CD14-positive monocyte (primary cell): Measurements from ENCODE around the gene DPYD. TPM values are rescaled to one million over a fixed set of nuclear protein-coding genes. Genes with fewer than 3 reads are reported as not detected.

Experiments
- DNase-seq, 3 donors: peaks; one replicate each; pipeline ENCODE4 v3.0.0-alpha.2; 2011 to 2022
- H2AFZ ChIP-seq: 2 replicates; pipeline ENCODE4 v1.6.0; 2012; ENCODE audit warnings: mild to moderate bottlenecking, low read depth, low read length, inconsistent platforms; ENCODE audit not compliant: insufficient read depth, poor library complexity, severe bottlenecking
- H3K27ac ChIP-seq, 2 donors: 1 replicate in 1 of 2; 2 replicates in 1 of 2; pipeline ENCODE4 v1.5.1; 2012 to 2013; ENCODE audit warnings: low read length in 2 of 2, control low read depth in 1 of 2, inconsistent platforms in 1 of 2, low read depth in 1 of 2, mild to moderate bottlenecking in 1 of 2
- H3K27me3 ChIP-seq, 2 donors: one replicate each; pipeline versions ENCODE4 v1.6.0 to v1.6.1; 2011 to 2013; ENCODE audit warnings: low read length in 2 of 2; ENCODE audit not compliant: control insufficient read depth in 2 of 2, insufficient read depth in 2 of 2
- H3K36me3 ChIP-seq, 2 donors: replicated peaks in 1 of 2; 1 replicate in 1 of 2; 2 replicates in 1 of 2; pipeline versions ENCODE4 v1.5.1 to v1.6.1; 2012 to 2013; ENCODE audit warnings: low read length in 2 of 2, control low read depth in 1 of 2, inconsistent platforms in 1 of 2, mild to moderate bottlenecking in 1 of 2; ENCODE audit not compliant: insufficient read depth in 2 of 2, control insufficient read depth in 1 of 2
- H3K4me1 ChIP-seq, 2 donors: 1 replicate in 1 of 2; 2 replicates in 1 of 2; pipeline versions ENCODE4 v1.5.1 to v1.6.1; 2012 to 2013; ENCODE audit warnings: low read length in 2 of 2, control low read depth in 1 of 2, inconsistent platforms in 1 of 2, mild to moderate bottlenecking in 1 of 2, moderate library complexity in 1 of 2; ENCODE audit not compliant: insufficient read depth in 2 of 2, control insufficient read depth in 1 of 2
- H3K4me2 ChIP-seq: replicated peaks from 2 replicates; pipeline ENCODE3; 2012; ENCODE audit warnings: low read length, moderate library complexity, mild to moderate bottlenecking; ENCODE audit not compliant: poor library complexity, severe bottlenecking; ENCODE audit errors: extremely low read depth
- H3K4me3 ChIP-seq, 3 experiments: fragments of 200-600 bp in 1 of 3; sonication (generic) in 1 of 3; replicated peaks in 1 of 3; 1 replicate in 2 of 3; 2 replicates in 1 of 3; pipeline ENCODE4 v1.5.1; 2011 to 2013; ENCODE audit warnings: low read length in 3 of 3, mild to moderate bottlenecking in 3 of 3, control low read depth in 2 of 3, low read depth in 2 of 3, inconsistent platforms in 1 of 3, moderate library complexity in 1 of 3
- H3K79me2 ChIP-seq: 2 replicates; pipeline ENCODE4 v1.6.0; 2012; ENCODE audit warnings: mild to moderate bottlenecking, control low read depth, inconsistent platforms, low read length, moderate library complexity; ENCODE audit not compliant: insufficient read depth
- H3K9ac ChIP-seq: 2 replicates; pipeline ENCODE4 v1.6.0; 2017; ENCODE audit warnings: low read length, mild to moderate bottlenecking; ENCODE audit not compliant: insufficient read depth, poor library complexity, severe bottlenecking
- H3K9me3 ChIP-seq, 2 donors: replicated peaks in 1 of 2; 1 replicate in 1 of 2; 2 replicates in 1 of 2; pipeline versions ENCODE4 v1.5.1 to v1.6.1; 2012 to 2013; ENCODE audit warnings: low read length in 2 of 2, control low read depth in 1 of 2; ENCODE audit not compliant: control insufficient read depth in 1 of 2, insufficient read depth in 1 of 2
- H4K20me1 ChIP-seq: 2 replicates; pipeline ENCODE4 v1.6.0; 2012; ENCODE audit warnings: mild to moderate bottlenecking, low read length, control low read depth, moderate library complexity; ENCODE audit not compliant: insufficient read depth
- H3K27ac Mint-ChIP-seq, 7 donors: one replicate each; pipeline ENCODE4 v1.8.0; 2020; ENCODE audit warnings: mild to moderate bottlenecking in 7 of 7, mixed read lengths in 7 of 7, moderate library complexity in 6 of 7, inconsistent platforms in 2 of 7
- H3K27me3 Mint-ChIP-seq, 3 donors: one replicate each; pipeline ENCODE4 v1.8.0; 2021 to 2022; ENCODE audit warnings: low read depth in 3 of 3, mild to moderate bottlenecking in 3 of 3, mixed read lengths in 3 of 3, moderate library complexity in 3 of 3, inconsistent platforms in 1 of 3
- H3K36me3 Mint-ChIP-seq, 2 donors: one replicate each; pipeline ENCODE4 v1.8.0; 2020; ENCODE audit warnings: mixed read lengths in 2 of 2, inconsistent platforms in 1 of 2, mild to moderate bottlenecking in 1 of 2
- H3K4me1 Mint-ChIP-seq: one replicate; pipeline ENCODE4 v1.8.0; 2020; ENCODE audit warnings: mild to moderate bottlenecking, mixed read lengths
- H3K4me3 Mint-ChIP-seq, 2 donors: one replicate each; pipeline ENCODE4 v1.8.0; 2020; ENCODE audit warnings: mild to moderate bottlenecking in 2 of 2, mixed read lengths in 2 of 2, moderate library complexity in 1 of 2
- H3K9me3 Mint-ChIP-seq, 7 donors: one replicate each; pipeline ENCODE4 v1.8.0; 2020 to 2022; ENCODE audit warnings: mixed read lengths in 7 of 7, mild to moderate bottlenecking in 6 of 7, moderate library complexity in 6 of 7, inconsistent platforms in 2 of 7
- WGBS: methylation state at CpG from one replicate; pipeline ENCODE4 v1.1.5; 2013; ENCODE audit warnings: missing lambda C conversion rate; ENCODE audit not compliant: insufficient coverage; 5-methylcytosine and 5-hydroxymethylcytosine counted together
- intact Hi-C, 2 donors: fragments of 100-400 bp; cut with micrococcal nuclease; formaldehyde crosslinking; loops; one replicate each; pipeline versions ENCODE4 v1.15.0 to v1.15.1; 2023
- polyA plus RNA-seq, 3 donors: library from polyadenylated mRNA; depleted of rRNA in 1 of 3; unstranded in 2 of 3; stranded (reverse) in 1 of 3; fragments of 300-500 nt in 2 of 3; fragments of >200 nt in 1 of 3; fragmentation: Illumina TruSeq in 2 of 3; gene quantifications; 1 replicate in 2 of 3; 2 replicates in 1 of 3; pipeline ENCODE4 v1.2.3, GENCODE V29; 2012 to 2021
- TF ChIP-seq, protein P1 (sequence below): fragments of 200-600 bp; IDR thresholded peaks from one replicate; pipeline ENCODE4 v1.8.0; 2022; ENCODE audit warnings: antibody characterized with exemption, mild to moderate bottlenecking

The DPYD gene
- polyA plus RNA-seq, 3 donors, result 87.6 to 171 (median 144) TPM

DNA sequence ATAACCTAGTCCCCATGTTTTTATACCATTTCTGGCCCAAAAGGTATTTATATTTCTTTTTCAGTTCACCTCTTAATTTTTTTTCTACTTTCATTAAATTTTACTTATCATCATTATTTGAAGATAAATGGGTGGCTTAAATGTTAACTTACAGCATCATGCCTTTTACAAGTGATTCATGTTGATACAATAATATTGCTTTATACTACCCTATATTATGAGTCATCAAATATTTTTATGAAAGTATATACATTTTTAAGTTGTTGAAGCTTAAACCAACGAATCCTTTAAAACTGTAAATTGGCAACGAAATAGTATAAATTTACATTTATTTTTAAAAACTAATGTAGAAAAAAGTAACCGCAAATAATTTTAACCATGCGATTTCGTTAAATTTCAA, 207.9 kb downstream of the DPYD start:
- no peak overlapping the region for H3K9ac ChIP-seq
- Mint-ChIP-seq H3K4me3 (no peak overlapping the region), H3K27me3 (no peaks in the 10 kb centered on the region), H3K27ac (no peak overlapping the region), H3K36me3 (peaks cover 27 to 30% of the 10 kb centered on the region in 2 donors), H3K4me1 (no peaks in the 10 kb centered on the region), H3K9me3 (peaks cover 0 to 3% (median under 1%) of the 10 kb centered on the region in 7 donors)
- H3K4me1 ChIP-seq, result no peaks in the 10 kb centered on the region
- no peak overlapping the region for H3K4me3 ChIP-seq
- no peak for DNase-seq
- intact Hi-C loops, result no loop called here
- H3K36me3 ChIP-seq, result peaks cover 20 to 55% of the 10 kb centered on the region in 2 donors
- peaks cover 42% of the 10 kb centered on the region for H4K20me1 ChIP-seq
- H3K4me2 ChIP-seq, result no peak overlapping the region
- no peak overlapping the region for H2AFZ ChIP-seq
- H3K79me2 ChIP-seq, result no peaks in the 10 kb centered on the region
- no peak overlapping the region for H3K27ac ChIP-seq
- no CpG with 5 or more reads among the region's 5 CpGs for WGBS
- TF ChIP-seq, protein P1, sequence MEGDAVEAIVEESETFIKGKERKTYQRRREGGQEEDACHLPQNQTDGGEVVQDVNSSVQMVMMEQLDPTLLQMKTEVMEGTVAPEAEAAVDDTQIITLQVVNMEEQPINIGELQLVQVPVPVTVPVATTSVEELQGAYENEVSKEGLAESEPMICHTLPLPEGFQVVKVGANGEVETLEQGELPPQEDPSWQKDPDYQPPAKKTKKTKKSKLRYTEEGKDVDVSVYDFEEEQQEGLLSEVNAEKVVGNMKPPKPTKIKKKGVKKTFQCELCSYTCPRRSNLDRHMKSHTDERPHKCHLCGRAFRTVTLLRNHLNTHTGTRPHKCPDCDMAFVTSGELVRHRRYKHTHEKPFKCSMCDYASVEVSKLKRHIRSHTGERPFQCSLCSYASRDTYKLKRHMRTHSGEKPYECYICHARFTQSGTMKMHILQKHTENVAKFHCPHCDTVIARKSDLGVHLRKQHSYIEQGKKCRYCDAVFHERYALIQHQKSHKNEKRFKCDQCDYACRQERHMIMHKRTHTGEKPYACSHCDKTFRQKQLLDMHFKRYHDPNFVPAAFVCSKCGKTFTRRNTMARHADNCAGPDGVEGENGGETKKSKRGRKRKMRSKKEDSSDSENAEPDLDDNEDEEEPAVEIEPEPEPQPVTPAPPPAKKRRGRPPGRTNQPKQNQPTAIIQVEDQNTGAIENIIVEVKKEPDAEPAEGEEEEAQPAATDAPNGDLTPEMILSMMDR, result no peak
- no peaks in the 10 kb centered on the region for H3K9me3 ChIP-seq
- no peaks in the 10 kb centered on the region for H3K27me3 ChIP-seq

DNA sequence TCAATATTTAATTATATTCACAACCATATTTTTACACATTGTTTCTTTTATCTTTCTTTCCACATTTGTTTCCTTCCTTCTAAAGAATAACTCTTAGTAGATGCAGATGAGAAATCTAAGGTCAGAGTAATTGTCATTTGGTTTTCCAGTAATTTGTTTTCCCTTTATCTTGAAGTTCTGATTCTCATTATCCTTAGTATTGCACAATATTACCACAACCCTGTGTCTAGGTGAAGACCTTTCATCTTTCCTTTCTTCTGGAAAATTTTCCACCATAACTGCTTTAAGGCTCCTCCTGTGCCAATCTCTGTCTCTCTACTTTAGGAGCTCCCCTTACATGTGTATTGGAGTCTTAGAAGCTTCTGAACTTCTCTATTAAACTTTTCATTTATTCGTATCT, 209.0 kb downstream of the DPYD start:
- Histone ChIP-seq H3K4me2 (no peak overlapping the region), H3K9ac (no peak overlapping the region), H3K4me3 (no peak overlapping the region), H3K27ac (no peak overlapping the region), H4K20me1 (peaks cover 32% of the 10 kb centered on the region), H3K27me3 (no peaks in the 10 kb centered on the region), H2AFZ (no peak overlapping the region), H3K36me3 (peaks cover 9 to 44% of the 10 kb centered on the region in 2 donors), H3K9me3 (no peaks in the 10 kb centered on the region), H3K79me2 (no peaks in the 10 kb centered on the region), H3K4me1 (no peaks in the 10 kb centered on the region)
- no CpG with 5 or more reads among the region's 1 CpG for WGBS
- H3K27me3 Mint-ChIP-seq, result no peaks in the 10 kb centered on the region
- H3K36me3 Mint-ChIP-seq, result peaks cover 25 to 31% of the 10 kb centered on the region in 2 donors
- no peak overlapping the region for H3K27ac Mint-ChIP-seq
- no peak overlapping the region for H3K4me3 Mint-ChIP-seq
- TF ChIP-seq, protein P1, result no peak
- no peak for DNase-seq
- no peaks in the 10 kb centered on the region for H3K4me1 Mint-ChIP-seq
- peaks cover 0 to 8% (median 0%) of the 10 kb centered on the region in 7 donors for H3K9me3 Mint-ChIP-seq
- intact Hi-C loops, result no loop called here
